ENCODE results near the gene FAM151A.

Gene FAM151A

DNA sequence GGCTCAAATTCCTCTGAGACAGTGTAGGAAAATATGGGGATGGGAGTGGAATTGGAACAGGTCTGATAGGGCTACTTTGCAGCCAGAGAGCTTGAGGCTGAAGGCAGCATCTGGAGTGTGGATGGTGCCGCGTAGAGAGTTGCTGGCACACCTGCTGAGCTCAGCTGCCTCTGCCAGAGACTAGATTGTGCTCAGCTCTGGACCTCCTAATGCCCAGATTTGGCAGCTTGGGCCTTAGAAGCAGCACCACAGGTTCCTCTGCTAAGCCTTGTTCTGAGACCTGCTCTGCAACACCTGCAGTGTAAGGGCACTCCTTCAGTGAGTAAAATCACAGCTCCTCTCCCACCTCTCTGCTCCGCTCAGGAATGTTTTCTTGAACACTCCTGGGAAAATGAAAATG, 52.0 kb downstream of the FAM151A start:
- H3K4me3 ChIP-seq (ENCODE audit: low read length): no peak overlapping the region
- TF ChIP-seq, protein P1, sequence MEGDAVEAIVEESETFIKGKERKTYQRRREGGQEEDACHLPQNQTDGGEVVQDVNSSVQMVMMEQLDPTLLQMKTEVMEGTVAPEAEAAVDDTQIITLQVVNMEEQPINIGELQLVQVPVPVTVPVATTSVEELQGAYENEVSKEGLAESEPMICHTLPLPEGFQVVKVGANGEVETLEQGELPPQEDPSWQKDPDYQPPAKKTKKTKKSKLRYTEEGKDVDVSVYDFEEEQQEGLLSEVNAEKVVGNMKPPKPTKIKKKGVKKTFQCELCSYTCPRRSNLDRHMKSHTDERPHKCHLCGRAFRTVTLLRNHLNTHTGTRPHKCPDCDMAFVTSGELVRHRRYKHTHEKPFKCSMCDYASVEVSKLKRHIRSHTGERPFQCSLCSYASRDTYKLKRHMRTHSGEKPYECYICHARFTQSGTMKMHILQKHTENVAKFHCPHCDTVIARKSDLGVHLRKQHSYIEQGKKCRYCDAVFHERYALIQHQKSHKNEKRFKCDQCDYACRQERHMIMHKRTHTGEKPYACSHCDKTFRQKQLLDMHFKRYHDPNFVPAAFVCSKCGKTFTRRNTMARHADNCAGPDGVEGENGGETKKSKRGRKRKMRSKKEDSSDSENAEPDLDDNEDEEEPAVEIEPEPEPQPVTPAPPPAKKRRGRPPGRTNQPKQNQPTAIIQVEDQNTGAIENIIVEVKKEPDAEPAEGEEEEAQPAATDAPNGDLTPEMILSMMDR (conservative IDR thresholded peaks at IDR 0.05; ENCODE audit: low read depth, low read length): no peak
- DNase-seq (ENCODE audit: low read depth): no peak

DNA sequence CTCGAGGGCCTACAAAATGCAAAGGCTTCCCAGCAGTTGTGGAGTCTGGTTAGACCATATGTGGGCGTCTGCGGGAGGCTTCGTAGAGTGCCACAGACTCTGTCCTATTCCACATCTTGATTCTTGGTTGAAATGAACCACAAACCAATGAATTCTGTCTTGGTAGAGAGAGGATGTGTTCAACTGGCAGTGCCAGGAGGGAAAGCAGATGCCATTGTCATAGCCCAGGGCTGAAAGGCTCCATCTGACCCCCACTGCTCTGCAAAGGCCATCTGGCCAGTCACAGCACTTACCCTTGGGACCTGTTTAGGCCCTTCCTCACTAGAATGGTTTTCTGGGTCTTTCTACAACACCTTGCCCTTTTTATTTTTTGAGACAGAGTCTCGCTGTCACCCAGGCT, 53.2 kb downstream of the FAM151A start:
- no peak for DNase-seq (ENCODE audit: low read depth)
- TF ChIP-seq, protein P1 (conservative IDR thresholded peaks at IDR 0.05; ENCODE audit: low read depth, low read length): no peak
- H3K4me3 ChIP-seq (ENCODE audit: low read length): no peak overlapping the region

DNA sequence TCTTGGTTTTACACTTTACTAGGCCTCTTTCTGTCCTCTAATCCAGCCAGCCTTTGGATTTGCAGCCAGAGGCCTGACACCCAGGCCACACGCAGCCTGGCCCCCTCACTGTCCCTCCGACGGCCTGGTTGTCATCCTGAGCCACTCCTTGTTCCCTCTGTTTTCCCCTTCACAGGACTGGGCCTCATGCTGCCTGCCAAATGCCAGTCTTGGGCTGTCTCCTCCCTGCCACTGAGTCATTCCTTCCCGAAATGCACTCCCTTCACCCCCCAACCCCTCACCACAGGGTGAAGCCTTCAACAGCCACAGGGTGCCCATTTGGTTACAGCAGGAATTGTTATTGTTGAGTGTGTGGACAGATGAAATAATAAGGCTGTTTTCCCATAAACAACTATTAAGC, 54.0 kb downstream of the FAM151A start:
- no peak overlapping the region for H3K4me3 ChIP-seq (ENCODE audit: low read length)
- TF ChIP-seq, protein P1 (conservative IDR thresholded peaks at IDR 0.05; ENCODE audit: low read depth, low read length): no peak

DNA sequence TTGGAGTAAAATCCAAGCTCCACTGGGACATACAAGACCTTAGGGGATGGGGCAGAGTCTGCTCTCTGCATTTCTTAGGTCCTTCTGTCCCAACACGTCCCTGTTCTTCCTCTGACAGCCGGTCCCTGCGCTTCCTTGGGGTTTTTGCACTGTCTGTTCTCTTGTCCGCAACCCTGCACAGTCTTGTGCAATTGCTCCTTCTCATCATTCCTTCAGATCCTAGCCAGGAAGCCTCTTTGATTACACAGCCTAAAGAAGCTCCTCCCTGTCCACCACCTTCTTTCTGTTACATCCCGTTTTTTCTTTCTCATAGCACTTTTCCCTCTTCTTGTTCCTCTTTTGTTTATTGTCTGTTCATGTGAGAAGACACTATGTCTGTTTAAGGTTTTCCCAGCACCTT, 55.4 kb downstream of the FAM151A start:
- no peak overlapping the region for H3K4me3 ChIP-seq (ENCODE audit: low read length)
- no peak for DNase-seq (ENCODE audit: low read depth)
- TF ChIP-seq, protein P1 (conservative IDR thresholded peaks at IDR 0.05; ENCODE audit: low read depth, low read length): no peak

More for the DNA sequence above, 54.0 kb downstream of the FAM151A start:
- no peak for DNase-seq (ENCODE audit: low read depth)

DNA sequence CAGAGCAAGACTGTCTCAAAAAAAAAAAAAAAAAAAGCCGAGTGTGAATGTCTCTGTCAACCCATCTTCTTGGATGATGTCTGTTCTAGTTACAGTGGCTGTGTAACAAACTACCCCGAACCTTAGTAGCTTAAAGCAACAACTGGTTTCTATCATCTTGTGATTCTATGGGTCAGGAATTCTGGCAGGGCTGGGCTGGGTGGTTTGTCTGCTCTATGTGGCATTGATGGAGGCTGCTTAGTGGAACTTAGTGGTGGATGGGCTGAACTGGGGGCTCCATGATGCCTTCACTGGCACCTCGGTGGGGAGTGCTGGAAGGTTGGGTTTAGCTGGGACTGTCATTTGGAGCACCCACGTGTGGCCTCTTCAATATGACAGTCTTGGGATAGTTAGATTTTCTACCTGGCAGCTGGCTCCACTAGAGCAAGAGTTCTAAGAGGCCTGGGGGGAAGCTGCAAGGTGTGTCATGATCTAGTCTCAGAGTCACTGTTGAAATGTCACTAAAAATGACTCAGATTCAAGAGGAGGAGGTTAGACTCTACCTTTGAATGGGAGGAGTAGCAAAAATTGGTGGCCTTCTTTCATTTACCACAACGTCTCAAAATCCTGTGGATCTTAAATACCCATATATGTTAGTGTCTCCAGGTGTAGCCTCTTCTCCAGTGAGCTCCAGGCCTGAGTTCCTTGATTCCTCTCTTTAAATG, 56.7 kb downstream of the FAM151A start:
- no peak for DNase-seq (ENCODE audit: low read depth)
- TF ChIP-seq, protein P1 (conservative IDR thresholded peaks at IDR 0.05; ENCODE audit: low read depth, low read length): no peak
- H3K4me3 ChIP-seq (ENCODE audit: low read length): no peak overlapping the region

DNA sequence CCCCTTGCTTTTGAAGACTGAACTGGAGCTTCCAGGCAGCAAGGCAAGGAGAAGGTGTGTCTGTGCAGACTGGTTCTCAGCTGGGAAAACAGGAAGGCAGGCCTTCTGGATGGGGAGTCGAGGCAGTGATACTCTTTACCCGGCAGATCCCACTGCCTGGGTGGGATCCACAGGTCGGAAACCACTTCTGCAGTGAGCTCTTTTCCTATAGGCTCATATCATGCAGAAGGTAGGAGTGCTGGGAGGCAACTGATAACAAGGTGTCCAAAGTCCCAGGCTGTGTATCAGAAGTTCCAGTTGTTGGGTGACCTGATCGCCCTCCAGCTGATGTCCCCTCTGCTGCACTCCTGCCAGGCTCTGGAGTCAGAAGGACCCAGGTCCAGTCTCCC, 58.2 kb downstream of the FAM151A start:
- TF ChIP-seq, protein P1 (conservative IDR thresholded peaks at IDR 0.05; ENCODE audit: low read depth, low read length): no peak
- no peak for DNase-seq (ENCODE audit: low read depth)
- H3K4me3 ChIP-seq (ENCODE audit: low read length): no peak overlapping the region

Data from retinal pigment epithelial cell (primary cell).